ENCODE results near the gene CAMK1D.

Gene CAMK1D

DNA sequence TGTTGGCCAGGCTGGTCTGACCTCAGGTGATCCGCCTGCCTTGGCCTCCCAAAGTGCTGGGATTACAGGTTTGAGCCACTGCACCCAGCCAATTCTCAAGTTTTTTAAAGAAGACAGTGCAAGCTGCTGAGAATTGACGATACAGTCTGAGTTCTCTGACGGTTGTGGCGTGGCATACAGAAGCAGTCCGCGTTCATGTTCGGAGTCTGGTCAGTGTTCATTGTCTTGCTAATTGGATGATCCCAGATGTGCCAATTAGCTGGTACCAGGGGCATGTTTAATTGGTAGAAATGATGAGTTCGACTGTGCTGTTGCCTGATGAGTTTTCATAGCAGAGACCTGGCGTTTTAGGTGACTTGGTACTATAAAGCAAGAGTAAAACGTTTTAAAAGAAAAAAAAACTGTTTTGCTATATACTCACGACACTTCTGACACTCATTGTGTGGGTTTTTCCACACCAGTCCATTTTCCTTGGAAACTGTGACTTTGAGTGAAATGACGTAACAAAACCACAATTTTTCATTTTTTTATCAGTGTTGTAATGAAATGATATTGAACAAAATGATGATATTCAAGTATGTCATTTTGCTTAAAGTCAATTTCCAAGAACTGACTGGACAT is 32.3 kb downstream of the CAMK1D start:
- H3K4me3 ChIP-seq (replicated peaks in 1 of 2; ENCODE audit: low read depth in 2 of 2, low read length in 2 of 2): no peak overlapping the region
- no peak for DNase-seq (ENCODE audit: low read depth in 2 of 2)
- TF ChIP-seq, protein P1, sequence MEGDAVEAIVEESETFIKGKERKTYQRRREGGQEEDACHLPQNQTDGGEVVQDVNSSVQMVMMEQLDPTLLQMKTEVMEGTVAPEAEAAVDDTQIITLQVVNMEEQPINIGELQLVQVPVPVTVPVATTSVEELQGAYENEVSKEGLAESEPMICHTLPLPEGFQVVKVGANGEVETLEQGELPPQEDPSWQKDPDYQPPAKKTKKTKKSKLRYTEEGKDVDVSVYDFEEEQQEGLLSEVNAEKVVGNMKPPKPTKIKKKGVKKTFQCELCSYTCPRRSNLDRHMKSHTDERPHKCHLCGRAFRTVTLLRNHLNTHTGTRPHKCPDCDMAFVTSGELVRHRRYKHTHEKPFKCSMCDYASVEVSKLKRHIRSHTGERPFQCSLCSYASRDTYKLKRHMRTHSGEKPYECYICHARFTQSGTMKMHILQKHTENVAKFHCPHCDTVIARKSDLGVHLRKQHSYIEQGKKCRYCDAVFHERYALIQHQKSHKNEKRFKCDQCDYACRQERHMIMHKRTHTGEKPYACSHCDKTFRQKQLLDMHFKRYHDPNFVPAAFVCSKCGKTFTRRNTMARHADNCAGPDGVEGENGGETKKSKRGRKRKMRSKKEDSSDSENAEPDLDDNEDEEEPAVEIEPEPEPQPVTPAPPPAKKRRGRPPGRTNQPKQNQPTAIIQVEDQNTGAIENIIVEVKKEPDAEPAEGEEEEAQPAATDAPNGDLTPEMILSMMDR (IDR thresholded peaks at IDR 0.05; ENCODE audit: low read depth, low read length): no peak

DNA sequence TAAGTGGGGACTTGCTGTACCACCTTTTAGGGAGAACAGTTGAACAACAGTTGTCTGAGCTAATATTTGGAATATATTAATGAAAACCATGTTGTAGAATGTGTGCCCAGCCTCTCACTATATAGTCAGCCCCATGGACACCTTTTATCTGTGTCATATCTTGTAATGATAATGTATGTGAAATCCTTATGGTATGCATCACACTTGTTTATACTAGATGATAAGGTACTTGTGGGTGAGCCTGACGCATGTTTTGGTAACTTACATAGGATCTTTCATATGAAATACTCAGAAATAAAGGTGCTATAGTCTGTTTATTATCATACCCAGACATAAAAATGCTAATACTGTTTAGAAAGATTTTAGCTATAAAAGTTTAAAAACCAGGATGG is 32.8 kb downstream of the CAMK1D start:
- no peak overlapping the region for H3K4me3 ChIP-seq (replicated peaks in 1 of 2; ENCODE audit: low read depth in 2 of 2, low read length in 2 of 2)
- TF ChIP-seq, protein P1 (IDR thresholded peaks at IDR 0.05; ENCODE audit: low read depth, low read length): no peak
- no peak for DNase-seq (ENCODE audit: low read depth in 2 of 2)

DNA sequence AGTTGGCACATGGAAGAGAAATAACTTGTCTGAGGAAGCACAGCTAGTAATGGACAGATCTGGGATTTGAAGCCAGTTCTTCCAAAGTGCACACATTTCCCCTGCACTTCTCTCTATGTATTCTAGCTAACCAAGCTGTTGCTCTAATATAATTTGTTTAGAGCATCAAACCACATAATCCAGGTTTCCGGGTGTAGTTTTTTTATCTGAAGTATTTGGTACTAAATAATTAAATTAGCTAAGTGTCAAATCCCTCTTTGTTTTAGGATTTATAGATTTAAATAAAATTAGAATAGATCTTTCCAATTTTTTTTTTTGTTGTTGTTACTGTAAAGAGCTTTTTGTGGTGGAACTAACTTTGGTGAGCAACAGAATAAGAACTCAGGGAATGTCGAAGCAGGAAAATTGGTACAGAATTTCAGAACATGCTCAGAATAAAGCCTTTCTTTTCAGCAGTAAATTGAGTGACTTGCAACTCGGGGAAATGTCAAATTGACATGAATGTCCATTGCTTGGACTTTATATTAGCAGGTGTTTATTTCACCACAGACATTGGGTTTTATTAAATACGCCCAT is 33.7 kb downstream of the CAMK1D start:
- DNase-seq (ENCODE audit: low read depth in 2 of 2): no peak
- H3K4me3 ChIP-seq (replicated peaks in 1 of 2; ENCODE audit: low read depth in 2 of 2, low read length in 2 of 2): no peak overlapping the region
- TF ChIP-seq, protein P1 (IDR thresholded peaks at IDR 0.05; ENCODE audit: low read depth, low read length): no peak

DNA sequence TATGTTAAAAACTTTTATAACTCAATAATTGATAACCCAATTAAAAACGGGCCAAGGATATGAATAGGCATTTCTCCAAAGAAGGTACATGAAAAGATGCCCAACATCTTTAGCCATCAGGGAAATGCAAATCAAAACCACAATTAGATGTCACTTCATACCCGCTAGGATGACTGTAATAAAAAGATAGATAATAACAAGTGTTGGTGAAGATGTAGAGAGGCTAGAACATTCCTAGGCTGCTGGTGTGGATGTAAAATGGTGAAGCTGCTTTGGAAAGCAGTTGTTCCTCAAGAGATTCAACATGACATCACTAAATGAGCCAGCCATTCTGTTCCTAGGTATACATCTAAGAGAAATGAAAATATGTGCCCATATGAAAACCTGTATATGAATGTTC is 35.6 kb downstream of the CAMK1D start:
- TF ChIP-seq, protein P1 (IDR thresholded peaks at IDR 0.05; ENCODE audit: low read depth, low read length): no peak
- DNase-seq (ENCODE audit: low read depth in 2 of 2): no peak
- no peak overlapping the region for H3K4me3 ChIP-seq (replicated peaks in 1 of 2; ENCODE audit: low read depth in 2 of 2, low read length in 2 of 2)

DNA sequence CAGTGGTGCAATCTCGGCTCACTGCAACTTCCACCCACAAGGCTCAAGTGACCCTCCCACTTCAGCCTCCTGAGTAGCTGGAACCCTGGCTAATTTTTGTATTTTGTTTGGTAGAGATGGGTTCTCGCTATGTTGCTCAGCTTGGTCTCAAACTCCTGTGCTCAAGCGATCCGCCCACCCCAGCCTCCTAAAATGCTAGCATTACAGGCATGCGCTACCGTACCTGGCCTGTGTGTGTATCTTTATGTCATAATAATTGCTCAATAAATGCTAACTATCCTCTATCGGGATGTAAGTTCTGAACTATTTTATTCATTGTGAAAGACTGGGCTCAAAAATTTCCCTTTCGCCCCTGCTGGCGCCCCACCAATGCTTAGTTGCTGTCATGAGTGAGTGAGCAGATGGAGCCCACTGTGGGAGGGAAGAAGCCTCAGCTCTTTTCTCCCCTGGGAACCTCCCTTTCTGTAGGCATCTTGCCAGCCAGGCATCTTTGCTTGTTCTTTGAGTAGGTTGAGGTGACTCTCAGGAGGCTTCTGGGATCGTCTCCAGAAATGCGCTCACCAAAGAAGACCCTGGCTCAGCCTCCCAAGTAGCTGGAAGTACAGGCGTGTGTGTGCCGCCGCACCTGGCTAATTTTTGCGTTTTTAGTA is 38.3 kb downstream of the CAMK1D start:
- H3K4me3 ChIP-seq (replicated peaks in 1 of 2; ENCODE audit: low read depth in 2 of 2, low read length in 2 of 2): no peak overlapping the region
- TF ChIP-seq, protein P1 (IDR thresholded peaks at IDR 0.05; ENCODE audit: low read depth, low read length): no peak

DNA sequence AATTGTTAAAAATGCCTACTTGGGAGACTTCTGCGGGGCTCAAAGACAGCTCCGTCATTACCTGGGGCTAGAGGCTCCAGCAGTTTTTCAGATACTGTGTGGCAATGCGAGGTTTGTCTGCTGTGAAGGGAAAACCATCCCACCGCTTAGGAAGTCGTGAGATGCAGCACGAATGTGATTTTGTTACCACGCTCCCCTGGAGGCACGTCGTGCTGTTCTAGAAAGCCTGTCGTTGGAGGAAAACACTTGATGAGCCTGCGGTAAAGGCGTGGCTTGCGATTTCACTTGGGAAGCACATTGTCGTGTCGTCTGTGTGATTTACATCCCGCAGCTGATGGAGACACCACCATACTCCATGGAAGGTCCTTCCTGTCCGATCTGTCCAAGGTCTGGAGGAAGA is 39.3 kb downstream of the CAMK1D start:
- DNase-seq (ENCODE audit: low read depth in 2 of 2): no peak
- no peak overlapping the region for H3K4me3 ChIP-seq (replicated peaks in 1 of 2; ENCODE audit: low read depth in 2 of 2, low read length in 2 of 2)
- TF ChIP-seq, protein P1 (IDR thresholded peaks at IDR 0.05; ENCODE audit: low read depth, low read length): no peak

More for the DNA sequence above, 38.3 kb downstream of the CAMK1D start:
- no peak for DNase-seq (ENCODE audit: low read depth in 2 of 2)
